ENCODE results near the gene CASP2. TPM values are rescaled to one million over a fixed set of nuclear protein-coding genes. Genes with fewer than 3 reads are reported as not detected.

Gene CASP2
- polyA plus RNA-seq, 1 of the 3 experiments (the other 2 are of a cell fraction), result 19.7 TPM

DNA sequence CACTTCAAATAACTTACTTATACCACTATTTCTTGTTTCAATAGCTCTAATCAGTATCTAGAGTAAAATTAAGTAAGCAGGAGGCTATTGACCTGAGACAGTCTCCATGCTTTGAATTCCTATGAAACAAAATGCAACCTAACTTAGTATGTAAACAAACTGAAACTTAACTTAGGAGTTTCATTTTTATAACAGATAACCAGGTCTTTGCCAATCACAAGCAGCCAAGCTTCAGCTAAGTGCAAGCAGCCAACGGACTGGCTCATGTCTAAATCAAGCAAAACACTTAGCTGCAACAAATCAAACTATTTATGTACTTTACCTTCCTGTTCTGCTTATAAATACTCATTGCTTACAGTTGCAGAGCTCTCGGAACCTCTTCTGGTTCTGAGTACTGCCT, 29.3 kb upstream of the CASP2 start:
- Histone ChIP-seq H3K27me3 (ENCODE audit: insufficient read depth) (no peaks in the 10 kb centered on the region), H3K9me3 (peaks cover 5% of the 10 kb centered on the region; the same call in 1 of the 2 replicates), H3K27ac (ENCODE audit: low read depth in 2 of 2, low read length in 1 of 2) (no peak overlapping the region), H3K4me1 (ENCODE audit: control insufficient read depth in 1 of 2, insufficient read depth in 2 of 2, low read depth in 1 of 2, low read length in 1 of 2) (peaks cover 0 to 2% of the 10 kb centered on the region in 2 experiments; a peak in 1 of 4 replicates), H3K36me3 (replicated peaks in 1 of 2; ENCODE audit: control insufficient read depth in 1 of 2, insufficient read depth in 2 of 2, low read length in 1 of 2) (no peaks in the 10 kb centered on the region), H2AFZ (ENCODE audit: low read depth) (no peak overlapping the region; the same call in none of the 2 replicates), H3F3A (replicated peaks; ENCODE audit: insufficient read depth) (no peaks in the 10 kb centered on the region), H3K4me2 (no peak overlapping the region), H4K20me1 (ENCODE audit: insufficient read depth) (no peaks in the 10 kb centered on the region), H3K4me3 (ENCODE audit: low read depth in 2 of 2, low read length in 1 of 2) (no peak overlapping the region), H3K9me2 (no peaks in the 10 kb centered on the region), H3K9ac (no peak overlapping the region), H3K79me2 (ENCODE audit: insufficient read depth) (peaks cover 4% of the 10 kb centered on the region)
- ChIA-PET CTCF (interaction anchor here (0.8 to 2.7 kb wide), 6 partner anchors 9 to 157 kb away, joined by 3 to 7 read pairs (median 4); no protein-coding TSS in a partner anchor), POLR2A (no interaction called here)
- TF ChIP-seq CHD2 (IDR thresholded peaks at IDR 0.05; ENCODE audit: low read length, partially characterized antibody) (no peak), RXRA (IDR thresholded peaks at IDR 0.05; ENCODE audit: borderline replicate concordance, low read depth) (no peak), IRF3 (IDR thresholded peaks at IDR 0.05; ENCODE audit: low read depth, low read length) (no peak), MXI1 (IDR thresholded peaks at IDR 0.05; ENCODE audit: low read depth, low read length) (no peak), EP300 (IDR thresholded peaks at IDR 0.05; ENCODE audit: borderline replicate concordance in 1 of 2, low read depth in 1 of 2, low read length in 1 of 2) (no peak), EZH2phosphoT487 (IDR thresholded peaks at IDR 0.05; ENCODE audit: borderline replicate concordance, low read depth) (no peak), SIN3A (IDR thresholded peaks at IDR 0.05; ENCODE audit: borderline replicate concordance, low read depth, low read length) (no peak)
- DNase-seq, result no peak
- 53% methylated on average over 2 of the region's 2 CpGs for WGBS (ENCODE audit: low lambda C conversion rate)

DNA sequence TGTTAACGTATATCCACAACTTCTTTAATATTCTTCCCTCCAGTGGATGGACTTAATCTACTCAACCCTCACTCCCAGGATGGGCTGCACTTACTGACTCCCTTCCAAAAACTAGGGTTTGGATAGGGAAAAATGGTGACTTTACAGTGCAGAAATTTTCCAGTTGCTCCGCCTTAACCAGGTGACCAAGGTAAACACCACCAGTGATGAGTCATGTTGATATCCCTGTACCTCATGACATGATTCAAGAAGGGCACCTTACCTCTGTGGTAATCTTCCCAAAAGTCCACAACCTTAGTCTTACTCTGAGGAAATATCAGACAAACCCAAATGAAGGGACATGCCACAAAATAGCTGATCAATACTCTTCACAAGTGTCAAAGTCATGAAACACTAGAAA, 28.4 kb upstream of the CASP2 start:
- POLR2A ChIA-PET, result no interaction called here
- no peak for DNase-seq
- H2AFZ ChIP-seq (ENCODE audit: low read depth), result no peak overlapping the region
- no peaks in the 10 kb centered on the region for H3K36me3 ChIP-seq (replicated peaks in 1 of 2; ENCODE audit: control insufficient read depth in 1 of 2, insufficient read depth in 2 of 2, low read length in 1 of 2)
- H3K27me3 ChIP-seq (ENCODE audit: insufficient read depth), result no peaks in the 10 kb centered on the region
- no peaks in the 10 kb centered on the region for H3K9me3 ChIP-seq
- no peak overlapping the region for H3K4me2 ChIP-seq
- no peaks in the 10 kb centered on the region for H4K20me1 ChIP-seq (ENCODE audit: insufficient read depth)
- no peak overlapping the region for H3K9ac ChIP-seq
- H3K79me2 ChIP-seq (ENCODE audit: insufficient read depth), result peaks cover 13% of the 10 kb centered on the region
- no peak overlapping the region for H3K4me3 ChIP-seq (ENCODE audit: low read depth in 2 of 2, low read length in 1 of 2)
- H3F3A ChIP-seq (replicated peaks; ENCODE audit: insufficient read depth), result no peaks in the 10 kb centered on the region
- WGBS (ENCODE audit: low lambda C conversion rate), result 88% methylated on average over 2 of the region's 2 CpGs
- no peak overlapping the region for H3K27ac ChIP-seq (ENCODE audit: low read depth in 2 of 2, low read length in 1 of 2)
- CTCF ChIA-PET, result interaction anchor here (1.9 to 2.7 kb wide), 2 partner anchors 19 to 156 kb away, joined by 7 to 8 read pairs; no protein-coding TSS in a partner anchor
- peaks cover 7 to 9% of the 10 kb centered on the region in 2 experiments; a peak in 2 of 4 replicates for H3K4me1 ChIP-seq (ENCODE audit: control insufficient read depth in 1 of 2, insufficient read depth in 2 of 2, low read depth in 1 of 2, low read length in 1 of 2)
- no peaks in the 10 kb centered on the region for H3K9me2 ChIP-seq
- no peak for TF ChIP-seq MXI1 (IDR thresholded peaks at IDR 0.05; ENCODE audit: low read depth, low read length)
- TF ChIP-seq, protein P1, sequence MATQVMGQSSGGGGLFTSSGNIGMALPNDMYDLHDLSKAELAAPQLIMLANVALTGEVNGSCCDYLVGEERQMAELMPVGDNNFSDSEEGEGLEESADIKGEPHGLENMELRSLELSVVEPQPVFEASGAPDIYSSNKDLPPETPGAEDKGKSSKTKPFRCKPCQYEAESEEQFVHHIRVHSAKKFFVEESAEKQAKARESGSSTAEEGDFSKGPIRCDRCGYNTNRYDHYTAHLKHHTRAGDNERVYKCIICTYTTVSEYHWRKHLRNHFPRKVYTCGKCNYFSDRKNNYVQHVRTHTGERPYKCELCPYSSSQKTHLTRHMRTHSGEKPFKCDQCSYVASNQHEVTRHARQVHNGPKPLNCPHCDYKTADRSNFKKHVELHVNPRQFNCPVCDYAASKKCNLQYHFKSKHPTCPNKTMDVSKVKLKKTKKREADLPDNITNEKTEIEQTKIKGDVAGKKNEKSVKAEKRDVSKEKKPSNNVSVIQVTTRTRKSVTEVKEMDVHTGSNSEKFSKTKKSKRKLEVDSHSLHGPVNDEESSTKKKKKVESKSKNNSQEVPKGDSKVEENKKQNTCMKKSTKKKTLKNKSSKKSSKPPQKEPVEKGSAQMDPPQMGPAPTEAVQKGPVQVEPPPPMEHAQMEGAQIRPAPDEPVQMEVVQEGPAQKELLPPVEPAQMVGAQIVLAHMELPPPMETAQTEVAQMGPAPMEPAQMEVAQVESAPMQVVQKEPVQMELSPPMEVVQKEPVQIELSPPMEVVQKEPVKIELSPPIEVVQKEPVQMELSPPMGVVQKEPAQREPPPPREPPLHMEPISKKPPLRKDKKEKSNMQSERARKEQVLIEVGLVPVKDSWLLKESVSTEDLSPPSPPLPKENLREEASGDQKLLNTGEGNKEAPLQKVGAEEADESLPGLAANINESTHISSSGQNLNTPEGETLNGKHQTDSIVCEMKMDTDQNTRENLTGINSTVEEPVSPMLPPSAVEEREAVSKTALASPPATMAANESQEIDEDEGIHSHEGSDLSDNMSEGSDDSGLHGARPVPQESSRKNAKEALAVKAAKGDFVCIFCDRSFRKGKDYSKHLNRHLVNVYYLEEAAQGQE (IDR thresholded peaks at IDR 0.05; ENCODE audit: low read depth, low read length), result no peak
- no peak for TF ChIP-seq SMC3 (IDR thresholded peaks at IDR 0.05; ENCODE audit: low read depth, low read length)
- TF ChIP-seq, protein P2, sequence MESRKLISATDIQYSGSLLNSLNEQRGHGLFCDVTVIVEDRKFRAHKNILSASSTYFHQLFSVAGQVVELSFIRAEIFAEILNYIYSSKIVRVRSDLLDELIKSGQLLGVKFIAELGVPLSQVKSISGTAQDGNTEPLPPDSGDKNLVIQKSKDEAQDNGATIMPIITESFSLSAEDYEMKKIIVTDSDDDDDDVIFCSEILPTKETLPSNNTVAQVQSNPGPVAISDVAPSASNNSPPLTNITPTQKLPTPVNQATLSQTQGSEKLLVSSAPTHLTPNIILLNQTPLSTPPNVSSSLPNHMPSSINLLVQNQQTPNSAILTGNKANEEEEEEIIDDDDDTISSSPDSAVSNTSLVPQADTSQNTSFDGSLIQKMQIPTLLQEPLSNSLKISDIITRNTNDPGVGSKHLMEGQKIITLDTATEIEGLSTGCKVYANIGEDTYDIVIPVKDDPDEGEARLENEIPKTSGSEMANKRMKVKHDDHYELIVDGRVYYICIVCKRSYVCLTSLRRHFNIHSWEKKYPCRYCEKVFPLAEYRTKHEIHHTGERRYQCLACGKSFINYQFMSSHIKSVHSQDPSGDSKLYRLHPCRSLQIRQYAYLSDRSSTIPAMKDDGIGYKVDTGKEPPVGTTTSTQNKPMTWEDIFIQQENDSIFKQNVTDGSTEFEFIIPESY (IDR thresholded peaks at IDR 0.05; ENCODE audit: borderline replicate concordance, low read depth), result no peak
- no peak for TF ChIP-seq POLR2AphosphoS5 (IDR thresholded peaks at IDR 0.05; ENCODE audit: low read depth, low read length)
- no peak for TF ChIP-seq SIN3A (IDR thresholded peaks at IDR 0.05; ENCODE audit: borderline replicate concordance, low read depth, low read length)
- no peak for TF ChIP-seq GABPA (IDR thresholded peaks at IDR 0.05; ENCODE audit: low read depth)
- TF ChIP-seq TAF1 (IDR thresholded peaks at IDR 0.05; ENCODE audit: borderline replicate concordance, low read depth, low read length), result no peak
- TF ChIP-seq USF2 (IDR thresholded peaks at IDR 0.05; ENCODE audit: borderline replicate concordance, low read depth, low read length), result no peak
- TF ChIP-seq, protein P3, sequence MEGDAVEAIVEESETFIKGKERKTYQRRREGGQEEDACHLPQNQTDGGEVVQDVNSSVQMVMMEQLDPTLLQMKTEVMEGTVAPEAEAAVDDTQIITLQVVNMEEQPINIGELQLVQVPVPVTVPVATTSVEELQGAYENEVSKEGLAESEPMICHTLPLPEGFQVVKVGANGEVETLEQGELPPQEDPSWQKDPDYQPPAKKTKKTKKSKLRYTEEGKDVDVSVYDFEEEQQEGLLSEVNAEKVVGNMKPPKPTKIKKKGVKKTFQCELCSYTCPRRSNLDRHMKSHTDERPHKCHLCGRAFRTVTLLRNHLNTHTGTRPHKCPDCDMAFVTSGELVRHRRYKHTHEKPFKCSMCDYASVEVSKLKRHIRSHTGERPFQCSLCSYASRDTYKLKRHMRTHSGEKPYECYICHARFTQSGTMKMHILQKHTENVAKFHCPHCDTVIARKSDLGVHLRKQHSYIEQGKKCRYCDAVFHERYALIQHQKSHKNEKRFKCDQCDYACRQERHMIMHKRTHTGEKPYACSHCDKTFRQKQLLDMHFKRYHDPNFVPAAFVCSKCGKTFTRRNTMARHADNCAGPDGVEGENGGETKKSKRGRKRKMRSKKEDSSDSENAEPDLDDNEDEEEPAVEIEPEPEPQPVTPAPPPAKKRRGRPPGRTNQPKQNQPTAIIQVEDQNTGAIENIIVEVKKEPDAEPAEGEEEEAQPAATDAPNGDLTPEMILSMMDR (IDR thresholded peaks at IDR 0.05), result no peak

Data from SK-N-SH (cell line).